22Rv1 (cell line): ENCODE results near the gene SLC9A5.

Experiments
- CTCF ChIP-seq: fragments of 450-650 bp; IDR thresholded peaks from 2 replicates; pipeline ENCODE4 v1.5.1; 2017; ENCODE audit warnings: mild to moderate bottlenecking
- ZFX ChIP-seq: fragments of 450-650 bp; IDR thresholded peaks from 2 replicates; pipeline ENCODE4 v1.6.1; 2017; ENCODE audit warnings: antibody characterized with exemption, borderline replicate concordance

GRCh38 chr16:67204076-67204475, 44.7 kb upstream of the SLC9A5 start:
- TF ChIP-seq CTCF (no peak), ZFX (no peak)
